Colonic mucosa (tissue), 4 donors: ENCODE measurements around the gene CARD10. TPM values are rescaled to one million over a fixed set of nuclear protein-coding genes. Genes with fewer than 3 reads are reported as not detected.
"Not testable (repeated sequence)": the region's sequence is repeated elsewhere in the genome, so short reads cannot be mapped to it uniquely, and the experiment has no call there.

ENCODE experiments used
- DNase-seq: peaks from one replicate; pipeline ENCODE4 v3.0.0-alpha.2; 2020
- H3K27ac ChIP-seq: fragments of 200-600 bp; one replicate; pipeline ENCODE4 v1.8.0; 2021
- H3K27me3 ChIP-seq: fragments of 200-600 bp; one replicate; pipeline ENCODE4 v1.8.0; 2021
- H3K36me3 ChIP-seq: fragments of 200-600 bp; one replicate; pipeline ENCODE4 v1.8.0; 2021
- H3K4me1 ChIP-seq: fragments of 200-600 bp; one replicate; pipeline ENCODE4 v1.8.0; 2021; ENCODE audit warnings: mild to moderate bottlenecking
- H3K4me3 ChIP-seq: fragments of 200-600 bp; one replicate; pipeline ENCODE4 v1.8.0; 2021
- H3K9ac ChIP-seq, 2 donors: one replicate each; pipeline ENCODE4 v1.7.0; 2013; ENCODE audit warnings: control low read depth in 2 of 2, low read depth in 2 of 2, low read length in 2 of 2
- H3K9me3 ChIP-seq: fragments of 200-600 bp; one replicate; pipeline ENCODE4 v1.8.0; 2021
- intact Hi-C: fragments of 100-400 bp; cut with DNase I; formaldehyde crosslinking; loops from one replicate; pipeline ENCODE4 v1.14.1; 2022
- total RNA-seq, 2 donors: library from RNA; stranded (reverse); fragmentation: NEBNext Ultra II Directional in 1 of 2; extraction: Animal tissue kit (Norgen Biotek cat#: 25700) in 1 of 2; gene quantifications; one replicate each; pipeline ENCODE4 v1.2.1, GENCODE V29; 2021
- TF ChIP-seq, protein P1 (sequence below): fragments of 200-600 bp; IDR thresholded peaks from one replicate; pipeline ENCODE4 v1.8.0; 2022; ENCODE audit warnings: antibody characterized with exemption, mild to moderate bottlenecking
- donor health status: healthy.
- donor health status: DM: no; HTN: no; CAD: no.
- donor health status: DM: no; HTN: no; CAD: no.

Gene CARD10
- total RNA-seq, 2 donors from 2014 or later = 59.3 to 60.5 TPM

DNA sequence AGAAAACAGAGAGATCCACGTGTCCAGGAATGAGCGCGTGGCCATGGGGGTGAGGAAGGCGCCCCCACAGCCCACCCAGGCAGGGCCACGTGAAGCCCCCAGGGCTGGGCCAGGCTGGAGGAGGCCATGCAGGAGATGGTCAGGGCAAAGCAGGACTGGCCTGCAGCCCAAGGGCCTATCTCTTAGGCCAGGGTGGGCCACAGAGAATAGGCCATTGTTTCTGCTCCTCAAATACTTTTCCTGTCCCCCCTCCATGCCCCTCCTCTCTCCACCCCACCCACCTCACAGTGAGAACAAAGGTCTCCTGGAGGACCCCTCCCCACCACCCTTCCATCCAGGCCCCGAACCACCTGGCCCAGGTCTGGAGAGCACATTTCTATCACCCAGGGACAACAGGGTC, 32.8 kb upstream of the CARD10 start:
- no peak for DNase-seq
- H3K9ac ChIP-seq = no peak overlapping the region
- no peaks in the 10 kb centered on the region for H3K36me3 ChIP-seq
- intact Hi-C loops = no loop called here
- H3K4me3 ChIP-seq = no peak overlapping the region
- no peaks in the 10 kb centered on the region for H3K9me3 ChIP-seq
- peak overlapping the region; percentile 32 for H3K27ac ChIP-seq
- no peaks in the 10 kb centered on the region for H3K27me3 ChIP-seq
- H3K4me1 ChIP-seq = peaks cover 3% of the 10 kb centered on the region
- TF ChIP-seq, protein P1, sequence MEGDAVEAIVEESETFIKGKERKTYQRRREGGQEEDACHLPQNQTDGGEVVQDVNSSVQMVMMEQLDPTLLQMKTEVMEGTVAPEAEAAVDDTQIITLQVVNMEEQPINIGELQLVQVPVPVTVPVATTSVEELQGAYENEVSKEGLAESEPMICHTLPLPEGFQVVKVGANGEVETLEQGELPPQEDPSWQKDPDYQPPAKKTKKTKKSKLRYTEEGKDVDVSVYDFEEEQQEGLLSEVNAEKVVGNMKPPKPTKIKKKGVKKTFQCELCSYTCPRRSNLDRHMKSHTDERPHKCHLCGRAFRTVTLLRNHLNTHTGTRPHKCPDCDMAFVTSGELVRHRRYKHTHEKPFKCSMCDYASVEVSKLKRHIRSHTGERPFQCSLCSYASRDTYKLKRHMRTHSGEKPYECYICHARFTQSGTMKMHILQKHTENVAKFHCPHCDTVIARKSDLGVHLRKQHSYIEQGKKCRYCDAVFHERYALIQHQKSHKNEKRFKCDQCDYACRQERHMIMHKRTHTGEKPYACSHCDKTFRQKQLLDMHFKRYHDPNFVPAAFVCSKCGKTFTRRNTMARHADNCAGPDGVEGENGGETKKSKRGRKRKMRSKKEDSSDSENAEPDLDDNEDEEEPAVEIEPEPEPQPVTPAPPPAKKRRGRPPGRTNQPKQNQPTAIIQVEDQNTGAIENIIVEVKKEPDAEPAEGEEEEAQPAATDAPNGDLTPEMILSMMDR = no peak

DNA sequence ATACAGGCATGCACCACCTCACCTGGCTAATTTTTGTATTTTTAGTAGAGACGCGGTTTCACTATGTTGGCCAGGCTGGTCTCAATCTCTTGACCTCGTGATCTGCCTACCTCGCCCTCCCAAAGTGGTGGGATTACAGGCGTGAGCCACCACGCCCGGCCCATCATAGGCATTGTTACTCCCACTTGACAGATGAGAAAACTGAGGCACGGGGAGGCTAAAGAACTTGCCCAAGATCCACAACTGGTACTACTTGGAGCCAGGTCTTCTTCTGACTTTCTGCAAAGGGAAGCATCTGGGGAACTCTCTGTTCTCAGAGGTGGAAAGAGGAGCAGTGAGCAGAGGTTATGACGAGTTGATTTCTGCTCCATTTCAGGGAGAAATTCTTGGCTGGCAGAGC, 31.7 kb upstream of the CARD10 start:
- intact Hi-C loops, H3K27ac ChIP-seq, H3K27me3 ChIP-seq, H3K9me3 ChIP-seq, DNase-seq, H3K4me3 ChIP-seq, H3K9ac ChIP-seq, H3K36me3 ChIP-seq, H3K4me1 ChIP-seq: not testable (repeated sequence)

DNA sequence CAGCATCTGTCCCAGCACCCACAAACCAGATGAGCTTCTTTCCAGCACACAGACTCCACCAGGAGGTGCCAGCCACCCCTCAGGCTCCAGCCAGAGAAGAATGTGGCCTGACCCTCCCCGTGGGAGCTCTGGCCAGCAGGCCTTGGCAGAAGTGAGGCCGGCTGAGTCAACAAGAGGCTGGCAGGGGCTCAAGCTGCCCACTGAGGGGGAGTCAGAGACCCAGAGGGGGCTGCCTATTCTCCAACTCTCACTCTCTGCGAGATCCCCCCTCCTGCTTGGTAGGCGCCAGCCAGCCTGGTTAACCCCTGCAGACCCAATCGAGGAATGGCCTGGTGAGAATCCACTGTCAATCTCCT, 30.5 kb upstream of the CARD10 start:
- intact Hi-C loops = no loop called here
- Histone ChIP-seq H3K27me3 (no peaks in the 10 kb centered on the region), H3K27ac (no peak overlapping the region), H3K4me3 (no peak overlapping the region), H3K9me3 (no peaks in the 10 kb centered on the region), H3K4me1 (peaks cover 13% of the 10 kb centered on the region), H3K9ac (peak overlapping the region in 1 of 2 donors; percentile 12), H3K36me3 (no peaks in the 10 kb centered on the region)
- TF ChIP-seq, protein P1 = no peak
- DNase-seq = no peak

DNA sequence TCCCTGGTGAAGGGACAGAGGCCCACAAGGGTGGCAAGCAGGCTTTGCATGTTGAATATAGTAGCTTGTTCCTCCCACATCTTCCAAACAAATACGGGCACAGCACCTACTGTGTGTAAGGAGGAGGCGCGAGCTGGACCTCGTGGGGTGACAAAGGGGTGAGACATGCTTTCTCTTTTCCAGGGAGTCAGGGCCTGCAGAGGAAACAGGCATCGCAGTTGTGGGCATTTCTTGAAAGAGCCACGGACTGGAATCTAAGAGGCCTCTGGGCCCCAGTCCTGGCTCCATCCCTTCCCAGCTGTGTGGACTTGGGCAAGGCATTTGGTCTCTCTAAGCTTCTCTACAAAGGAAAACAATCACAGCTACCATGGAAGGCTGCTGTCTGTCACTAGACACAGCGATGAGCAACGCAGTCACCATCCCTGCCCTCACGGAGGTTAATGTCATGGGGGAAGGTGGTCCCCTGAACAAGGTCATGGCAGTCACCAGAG, 28.1 kb upstream of the CARD10 start:
- peak overlapping the region; percentile 56 to 88 for H3K9ac ChIP-seq
- H3K4me1 ChIP-seq = peaks cover 13% of the 10 kb centered on the region

DNA sequence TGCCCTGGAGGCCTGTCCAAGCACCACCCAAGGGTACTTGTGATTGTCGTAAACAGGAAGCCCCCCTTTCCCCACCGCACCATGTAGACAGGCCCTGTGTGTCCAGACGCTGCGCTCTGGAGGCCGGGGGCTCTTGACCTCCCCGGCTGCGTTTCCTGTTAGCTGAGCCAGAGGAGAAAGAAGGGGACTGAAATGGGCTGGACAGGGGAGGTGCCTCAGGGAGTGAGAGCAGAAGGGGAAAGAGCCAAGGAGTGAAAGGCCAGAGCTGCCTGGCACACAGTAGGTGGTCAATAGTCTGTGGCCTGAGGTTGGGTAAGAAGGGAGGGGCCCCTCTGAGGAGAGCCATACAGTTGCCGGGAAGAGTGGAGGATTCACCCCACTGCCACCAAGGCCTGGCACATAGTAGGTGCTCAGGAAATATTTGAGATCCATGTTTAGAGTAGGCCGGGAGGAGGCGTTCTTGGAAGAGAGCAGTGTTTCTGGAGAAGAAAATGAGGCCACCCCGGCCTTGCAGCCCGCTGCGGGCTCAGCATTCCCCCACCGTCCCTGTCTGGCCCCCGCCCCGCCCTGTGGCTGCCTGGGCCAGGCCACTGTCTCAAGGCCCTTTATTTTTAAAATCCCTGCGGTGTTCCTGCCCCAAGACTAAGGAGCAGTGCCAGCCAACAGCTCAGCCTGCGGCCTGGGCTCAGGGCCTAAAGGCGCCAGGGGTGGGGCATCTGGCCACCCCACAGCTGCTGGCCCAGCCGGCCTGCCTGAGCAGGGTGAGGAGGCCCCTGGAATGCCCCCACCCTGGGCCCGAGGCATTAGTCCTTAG, 27.4 kb upstream of the CARD10 start:
- peak overlapping the region; percentile 77 for H3K27ac ChIP-seq
- no peaks in the 10 kb centered on the region for H3K27me3 ChIP-seq
- TF ChIP-seq, protein P1 = no peak
- no peak overlapping the region for H3K4me3 ChIP-seq
- DNase-seq = peak; percentile 57
- peaks cover 20% of the 10 kb centered on the region for H3K4me1 ChIP-seq
- intact Hi-C loops = loop anchor here (2.0 kb wide), 1 partner anchor 20 kb away; no protein-coding TSS in a partner anchor
- H3K9me3 ChIP-seq = no peaks in the 10 kb centered on the region
- H3K9ac ChIP-seq = peak overlapping the region; percentile 9 to 88
- H3K36me3 ChIP-seq = no peaks in the 10 kb centered on the region

More for the DNA sequence above, 28.1 kb upstream of the CARD10 start:
- H3K4me3 ChIP-seq = no peak overlapping the region
- H3K9me3 ChIP-seq = no peaks in the 10 kb centered on the region
- H3K36me3 ChIP-seq = no peaks in the 10 kb centered on the region
- DNase-seq = no peak
- intact Hi-C loops = loop anchor here (2.0 kb wide), 1 partner anchor 20 kb away; no protein-coding TSS in a partner anchor
- TF ChIP-seq, protein P1 = no peak
- H3K27ac ChIP-seq = peak overlapping the region; percentile 77
- H3K27me3 ChIP-seq = no peaks in the 10 kb centered on the region
